NB4 (cell line): ENCODE results near the gene BOC.

Source experiments
- DNase-seq: peaks from one replicate; pipeline ENCODE4 v3.0.0; 2010; ENCODE audit warnings: low read depth
- H3K4me3 ChIP-seq: one replicate; pipeline ENCODE4 v1.5.1; 2011; ENCODE audit warnings: mild to moderate bottlenecking, low read depth, low read length, moderate library complexity
- CTCF ChIP-seq: IDR thresholded peaks from one replicate; pipeline ENCODE4 v1.5.1; 2012; ENCODE audit warnings: low read depth, low read length
- MAX ChIP-seq: IDR thresholded peaks from 2 replicates; pipeline ENCODE4 v1.6.1; 2011; ENCODE audit warnings: low read depth, low read length
- MYC ChIP-seq: IDR thresholded peaks from 2 replicates; pipeline ENCODE4 v1.6.1; 2011; ENCODE audit warnings: low read depth, low read length
- POLR2A ChIP-seq: IDR thresholded peaks from 2 replicates; pipeline ENCODE4 v1.6.1; 2011; ENCODE audit warnings: mild to moderate bottlenecking; ENCODE audit not compliant: insufficient read length; ENCODE audit errors: extremely low read depth

Gene BOC

GRCh38 chr3:113263020-113263419 is 51.7 kb downstream of the BOC start:
- no peak overlapping the region for H3K4me3 ChIP-seq
- no peak for DNase-seq
- TF ChIP-seq MAX: no peak

GRCh38 chr3:113263778-113264177 is 52.4 kb downstream of the BOC start:
- no peak overlapping the region for H3K4me3 ChIP-seq
- TF ChIP-seq CTCF (no peak), MYC (no peak), MAX (no peak), POLR2A (no peak)
- DNase-seq: no peak

- no peak for DNase-seq
- TF ChIP-seq MAX (no peak), MYC (no peak), CTCF (no peak), POLR2A (no peak)
- no peak overlapping the region for H3K4me3 ChIP-seq
Measured at GRCh38 chr3:113264283-113265131, 53.1 kb downstream of the BOC start.

- TF ChIP-seq POLR2A (no peak), MAX (no peak), MYC (no peak), CTCF (no peak)
- no peak for DNase-seq
- no peak overlapping the region for H3K4me3 ChIP-seq
Measured at GRCh38 chr3:113265231-113265630, 53.9 kb downstream of the BOC start.

- TF ChIP-seq MAX (no peak), POLR2A (no peak), CTCF (no peak), MYC (no peak)
- H3K4me3 ChIP-seq: no peak overlapping the region
- no peak for DNase-seq
Measured at GRCh38 chr3:113266738-113267137, 55.4 kb downstream of the BOC start.

- TF ChIP-seq MAX (no peak), MYC (no peak), CTCF (no peak), POLR2A (no peak)
- H3K4me3 ChIP-seq: no peak overlapping the region
- no peak for DNase-seq
Measured at GRCh38 chr3:113268311-113268710, 57.0 kb downstream of the BOC start.
